Measurements from ENCODE around the gene GPC1.

The GPC1 gene

DNA sequence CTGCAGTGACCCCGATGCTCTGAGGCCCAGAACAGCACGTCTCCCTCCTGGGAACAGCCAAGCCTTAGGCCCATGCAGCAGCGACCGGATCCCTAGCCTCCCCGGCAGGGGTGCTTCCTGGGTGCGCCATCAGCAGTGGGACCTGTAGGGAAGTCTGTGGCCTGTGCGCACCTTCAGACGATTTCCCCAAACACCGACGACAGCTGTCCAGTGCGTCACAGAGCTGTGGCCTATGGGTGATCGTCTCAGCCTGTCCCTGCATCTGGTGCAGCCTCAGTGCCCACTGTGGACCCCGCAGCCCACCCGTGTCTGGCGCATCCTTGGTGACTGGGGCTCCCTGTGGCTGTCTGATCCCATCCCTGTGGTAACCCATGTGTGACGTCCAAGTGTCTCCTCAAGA is 9.0 kb downstream of the GPC1 start:
- Histone ChIP-seq H3K79me1 (ENCODE audit: low read length) (no peaks in the 10 kb centered on the region), H3K18ac (ENCODE audit: low read length) (no peak overlapping the region), H3K14ac (ENCODE audit: low read length) (no peak overlapping the region), H3K23ac (ENCODE audit: low read length) (no peak overlapping the region), H3K36me3 (ENCODE audit: control insufficient read depth in 1 of 2, insufficient read depth in 2 of 2, low read length in 2 of 2) (peaks cover 8 to 11% of the 10 kb centered on the region in 2 experiments), H2BK120ac (ENCODE audit: insufficient read depth, low read length, poor library complexity) (no peak overlapping the region), H2BK12ac (ENCODE audit: low read length) (no peak overlapping the region), H3K9me3 (ENCODE audit: insufficient read depth, low read depth, low read length) (peaks cover 2% of the 10 kb centered on the region), H3K4me3 (ENCODE audit: low read depth, low read length) (peak overlapping the region; percentile 34), H2AK5ac (ENCODE audit: low read length) (no peak overlapping the region), H4K8ac (ENCODE audit: low read depth, low read length) (no peak overlapping the region), H3K9ac (ENCODE audit: low read length) (no peak overlapping the region), H3K27ac (ENCODE audit: low read depth, low read length) (no peak overlapping the region), H2AFZ (ENCODE audit: insufficient read depth, low read length, poor library complexity) (no peak overlapping the region), H3K27me3 (ENCODE audit: insufficient read depth, low read length) (no peaks in the 10 kb centered on the region), H2BK5ac (ENCODE audit: low read depth, low read length, poor library complexity) (no peak overlapping the region), H3K4ac (ENCODE audit: low read depth, low read length) (no peak overlapping the region), H3K79me2 (ENCODE audit: control insufficient read depth, insufficient read depth, low read length, poor library complexity) (no peaks in the 10 kb centered on the region), H3K4me1 (ENCODE audit: control insufficient read depth in 1 of 2, insufficient read depth in 2 of 2, low read length in 2 of 2) (no peaks in the 10 kb centered on the region), H4K91ac (ENCODE audit: low read depth, low read length) (no peak overlapping the region), H3K4me2 (ENCODE audit: low read length) (no peak overlapping the region), H4K12ac (ENCODE audit: low read depth, low read length) (no peak overlapping the region)
- DNase-seq, result no peak
- no CpG with 5 or more reads among the region's 16 CpGs for WGBS (ENCODE audit: extremely low coverage, insufficient coverage, insufficient read length)

DNA sequence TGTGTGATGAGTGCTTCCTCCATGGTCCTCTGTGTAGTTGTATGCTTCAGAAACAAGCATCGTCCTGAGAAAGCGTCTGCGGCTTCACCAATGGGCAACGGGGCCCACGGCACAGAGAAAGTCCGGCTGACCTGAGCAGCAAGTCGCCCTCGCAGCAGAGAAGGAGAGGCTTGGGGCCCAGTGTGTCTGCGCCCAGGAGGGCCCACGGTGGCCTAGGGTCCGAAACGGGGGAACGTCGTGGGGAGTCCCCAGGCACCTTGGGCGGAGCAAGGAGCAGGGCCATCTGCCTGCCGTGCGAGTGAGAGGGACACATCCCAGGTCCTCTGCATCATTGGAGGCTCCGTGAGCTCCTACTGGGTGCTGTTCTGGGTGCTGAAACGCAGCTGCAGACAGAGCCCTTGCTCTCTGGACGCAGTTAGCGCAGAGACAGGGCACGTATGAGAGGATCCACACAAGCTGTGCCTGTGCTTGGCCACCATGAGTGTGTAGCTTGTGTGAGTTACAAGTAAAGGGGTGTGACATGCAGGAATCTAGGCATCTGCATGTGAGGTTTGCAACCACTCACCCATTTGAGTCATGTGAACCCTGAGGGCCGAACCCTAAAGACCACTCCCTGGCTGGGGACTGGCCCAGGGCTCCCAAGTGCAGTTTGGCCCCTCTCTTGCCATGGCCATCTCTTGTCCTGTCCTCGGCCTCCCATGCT is 10.6 kb downstream of the GPC1 start:
- Histone ChIP-seq H2BK5ac (ENCODE audit: low read depth, low read length, poor library complexity) (no peak overlapping the region), H3K4ac (ENCODE audit: low read depth, low read length) (no peak overlapping the region), H4K91ac (ENCODE audit: low read depth, low read length) (no peak overlapping the region), H3K27me3 (ENCODE audit: insufficient read depth, low read length) (no peaks in the 10 kb centered on the region), H3K4me3 (ENCODE audit: low read depth, low read length) (no peak overlapping the region), H3K18ac (ENCODE audit: low read length) (no peak overlapping the region), H2AFZ (ENCODE audit: insufficient read depth, low read length, poor library complexity) (no peak overlapping the region), H3K4me1 (ENCODE audit: control insufficient read depth in 1 of 2, insufficient read depth in 2 of 2, low read length in 2 of 2) (peaks cover 0 to 7% of the 10 kb centered on the region in 2 experiments), H4K8ac (ENCODE audit: low read depth, low read length) (no peak overlapping the region), H3K4me2 (ENCODE audit: low read length) (no peak overlapping the region), H4K12ac (ENCODE audit: low read depth, low read length) (no peak overlapping the region), H3K14ac (ENCODE audit: low read length) (no peak overlapping the region), H3K23ac (ENCODE audit: low read length) (no peak overlapping the region), H3K9ac (ENCODE audit: low read length) (no peak overlapping the region), H2AK5ac (ENCODE audit: low read length) (no peak overlapping the region), H3K79me2 (ENCODE audit: control insufficient read depth, insufficient read depth, low read length, poor library complexity) (no peaks in the 10 kb centered on the region), H3K36me3 (ENCODE audit: control insufficient read depth in 1 of 2, insufficient read depth in 2 of 2, low read length in 2 of 2) (peaks cover 4 to 6% of the 10 kb centered on the region in 2 experiments), H2BK12ac (ENCODE audit: low read length) (no peak overlapping the region), H2BK120ac (ENCODE audit: insufficient read depth, low read length, poor library complexity) (no peak overlapping the region), H3K79me1 (ENCODE audit: low read length) (no peaks in the 10 kb centered on the region), H3K27ac (ENCODE audit: low read depth, low read length) (no peak overlapping the region), H3K9me3 (ENCODE audit: insufficient read depth, low read depth, low read length) (peaks cover 2% of the 10 kb centered on the region)
- no peak for DNase-seq
- no CpG with 5 or more reads among the region's 24 CpGs for WGBS (ENCODE audit: extremely low coverage, insufficient coverage, insufficient read length)

DNA sequence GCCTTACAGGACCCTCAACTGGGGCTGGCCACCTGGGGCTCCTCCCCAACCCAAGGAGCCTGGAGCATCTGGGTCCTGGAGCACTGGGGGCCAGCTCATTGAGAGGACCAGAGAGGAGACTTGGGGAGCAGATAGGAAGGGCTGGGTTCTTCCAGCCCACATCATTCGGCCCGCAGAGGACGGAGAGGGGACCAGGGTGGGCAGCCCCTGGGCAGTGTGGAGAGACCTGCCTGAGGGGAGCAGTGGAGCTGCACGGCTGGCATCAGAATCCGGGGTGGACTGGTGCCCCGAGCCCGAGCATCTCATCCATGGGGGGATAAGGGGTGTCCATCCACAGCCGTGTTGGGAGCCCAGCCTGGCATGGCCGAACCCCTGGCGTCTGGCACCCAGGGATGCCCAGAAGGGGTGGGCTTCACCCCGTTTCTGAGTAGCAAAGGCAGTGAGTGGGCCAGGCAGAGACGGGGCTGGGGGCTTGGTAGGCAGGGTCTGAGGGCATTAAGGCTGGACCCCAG is 11.3 kb downstream of the GPC1 start:
- Histone ChIP-seq H3K27me3 (ENCODE audit: insufficient read depth, low read length) (no peaks in the 10 kb centered on the region), H3K27ac (ENCODE audit: low read depth, low read length) (no peak overlapping the region), H2BK12ac (ENCODE audit: low read length) (no peak overlapping the region), H3K23ac (ENCODE audit: low read length) (no peak overlapping the region), H2BK5ac (ENCODE audit: low read depth, low read length, poor library complexity) (no peak overlapping the region), H3K9me3 (ENCODE audit: insufficient read depth, low read depth, low read length) (peaks cover 2% of the 10 kb centered on the region), H2AK5ac (ENCODE audit: low read length) (no peak overlapping the region), H2BK120ac (ENCODE audit: insufficient read depth, low read length, poor library complexity) (no peak overlapping the region), H4K8ac (ENCODE audit: low read depth, low read length) (no peak overlapping the region), H4K91ac (ENCODE audit: low read depth, low read length) (no peak overlapping the region), H3K18ac (ENCODE audit: low read length) (no peak overlapping the region), H3K14ac (ENCODE audit: low read length) (no peak overlapping the region), H4K12ac (ENCODE audit: low read depth, low read length) (no peak overlapping the region), H3K9ac (ENCODE audit: low read length) (no peak overlapping the region), H3K79me1 (ENCODE audit: low read length) (no peaks in the 10 kb centered on the region), H3K36me3 (ENCODE audit: control insufficient read depth in 1 of 2, insufficient read depth in 2 of 2, low read length in 2 of 2) (peaks cover 4 to 6% of the 10 kb centered on the region in 2 experiments), H3K4me1 (ENCODE audit: control insufficient read depth in 1 of 2, insufficient read depth in 2 of 2, low read length in 2 of 2) (peaks cover 1 to 13% of the 10 kb centered on the region in 2 experiments), H3K4me2 (ENCODE audit: low read length) (no peak overlapping the region), H2AFZ (ENCODE audit: insufficient read depth, low read length, poor library complexity) (no peak overlapping the region), H3K79me2 (ENCODE audit: control insufficient read depth, insufficient read depth, low read length, poor library complexity) (no peaks in the 10 kb centered on the region), H3K4me3 (ENCODE audit: low read depth, low read length) (no peak overlapping the region), H3K4ac (ENCODE audit: low read depth, low read length) (no peak overlapping the region)
- no CpG with 5 or more reads among the region's 12 CpGs for WGBS (ENCODE audit: extremely low coverage, insufficient coverage, insufficient read length)
- no peak for DNase-seq

DNA sequence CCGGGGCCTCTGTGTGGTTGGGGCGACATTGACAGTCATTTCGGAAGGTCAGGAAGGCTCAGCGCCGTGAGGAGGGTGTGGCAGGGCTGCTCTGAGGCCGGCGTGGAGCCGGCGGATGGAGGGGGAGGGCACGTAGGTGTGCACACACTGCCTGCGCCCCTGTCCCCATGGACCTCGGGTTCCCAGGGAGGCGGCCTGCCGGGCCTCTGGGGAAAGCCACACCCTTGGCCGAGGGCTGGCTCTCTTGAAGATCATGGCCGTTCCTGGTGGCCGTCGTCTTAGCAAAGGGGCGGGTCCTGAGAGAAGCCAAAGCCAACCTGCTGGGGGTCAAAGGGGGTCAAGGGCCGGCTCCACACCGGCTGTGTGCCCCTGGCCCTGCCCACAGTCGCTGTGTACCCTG is 11.9 kb downstream of the GPC1 start:
- no peak overlapping the region for H3K4ac ChIP-seq (ENCODE audit: low read depth, low read length)
- WGBS (ENCODE audit: extremely low coverage, insufficient coverage, insufficient read length), result no CpG with 5 or more reads among the region's 22 CpGs
- H3K79me2 ChIP-seq (ENCODE audit: control insufficient read depth, insufficient read depth, low read length, poor library complexity), result no peaks in the 10 kb centered on the region
- peaks cover 6 to 19% of the 10 kb centered on the region in 2 experiments for H3K4me1 ChIP-seq (ENCODE audit: control insufficient read depth in 1 of 2, insufficient read depth in 2 of 2, low read length in 2 of 2)
- H2AFZ ChIP-seq (ENCODE audit: insufficient read depth, low read length, poor library complexity), result no peak overlapping the region
- H2AK5ac ChIP-seq (ENCODE audit: low read length), result no peak overlapping the region
- H4K8ac ChIP-seq (ENCODE audit: low read depth, low read length), result no peak overlapping the region
- H4K12ac ChIP-seq (ENCODE audit: low read depth, low read length), result no peak overlapping the region
- no peak overlapping the region for H3K18ac ChIP-seq (ENCODE audit: low read length)
- H3K14ac ChIP-seq (ENCODE audit: low read length), result no peak overlapping the region
- no peak for DNase-seq
- H3K79me1 ChIP-seq (ENCODE audit: low read length), result peaks cover 5% of the 10 kb centered on the region
- H3K9ac ChIP-seq (ENCODE audit: low read length), result no peak overlapping the region
- H3K23ac ChIP-seq (ENCODE audit: low read length), result no peak overlapping the region
- no peaks in the 10 kb centered on the region for H3K27me3 ChIP-seq (ENCODE audit: insufficient read depth, low read length)
- H3K4me2 ChIP-seq (ENCODE audit: low read length), result no peak overlapping the region
- no peak overlapping the region for H4K91ac ChIP-seq (ENCODE audit: low read depth, low read length)
- H3K27ac ChIP-seq (ENCODE audit: low read depth, low read length), result no peak overlapping the region
- H2BK120ac ChIP-seq (ENCODE audit: insufficient read depth, low read length, poor library complexity), result no peak overlapping the region
- peaks cover 2% of the 10 kb centered on the region for H3K9me3 ChIP-seq (ENCODE audit: insufficient read depth, low read depth, low read length)
- peaks cover 2 to 6% of the 10 kb centered on the region in 2 experiments for H3K36me3 ChIP-seq (ENCODE audit: control insufficient read depth in 1 of 2, insufficient read depth in 2 of 2, low read length in 2 of 2)
- no peak overlapping the region for H2BK5ac ChIP-seq (ENCODE audit: low read depth, low read length, poor library complexity)
- peak overlapping the region; percentile 30 for H3K4me3 ChIP-seq (ENCODE audit: low read depth, low read length)
- no peak overlapping the region for H2BK12ac ChIP-seq (ENCODE audit: low read length)

All from trophoblast cell (in vitro differentiated cells and primary cell).